Activated CD8-positive, alpha-beta memory T cell treated with anti-CD3 and anti-CD28 coated beads for 24 hours (primary cell): ENCODE results near the gene LYSET.
"Not testable (repeated sequence)": the region's sequence is repeated elsewhere in the genome, so short reads cannot be mapped to it uniquely, and the experiment has no call there.

ENCODE experiments used
- DNase-seq: peaks from one replicate; pipeline ENCODE4 v3.0.0-alpha.2; 2020

The LYSET gene

GRCh38 chr14:93169619-93170018 is 15.5 kb upstream of the LYSET start:
- not testable (repeated sequence) for DNase-seq

GRCh38 chr14:93170141-93170540 is 15.0 kb upstream of the LYSET start:
- not testable (repeated sequence) for DNase-seq

- DNase-seq: no peak
Measured at GRCh38 chr14:93171376-93171775, 13.7 kb upstream of the LYSET start.

- no peak for DNase-seq
Measured at GRCh38 chr14:93173943-93174395, 11.1 kb upstream of the LYSET start.

- DNase-seq: not testable (repeated sequence)
Measured at GRCh38 chr14:93174731-93175130, 10.4 kb upstream of the LYSET start.

GRCh38 chr14:93175492-93175891 is 9.6 kb upstream of the LYSET start:
- DNase-seq: no peak

GRCh38 chr14:93183596-93184317 is 1.4 kb upstream of the LYSET start:
- no peak for DNase-seq

GRCh38 chr14:93185349-93185720 is 218 bp downstream of the LYSET start:
- no peak for DNase-seq

- DNase-seq: no peak
Measured at GRCh38 chr14:93186466-93186865, 1.3 kb downstream of the LYSET start.

GRCh38 chr14:93186956-93187355 is 1.8 kb downstream of the LYSET start:
- DNase-seq: no peak

GRCh38 chr14:93195316-93195999 is 10.3 kb downstream of the LYSET start:
- DNase-seq: no peak

- no peak for DNase-seq
Measured at GRCh38 chr14:93199031-93199430, 13.9 kb downstream of the LYSET start.

GRCh38 chr14:93200553-93200952 is 15.4 kb downstream of the LYSET start:
- no peak for DNase-seq

- DNase-seq: no peak
Measured at GRCh38 chr14:93201155-93201704, 16.1 kb downstream of the LYSET start.

- peak; percentile 93 for DNase-seq
Measured at GRCh38 chr14:93206793-93207467, 21.8 kb downstream of the LYSET start, which contains the start of the genes GON7 and UBR7. GON7 (minus strand) TSS chr14:93207065; CDS start chr14:93207037, 28 bp downstream. UBR7 (plus strand) TSS chr14:93207256; CDS start chr14:93207292, 36 bp downstream.

GRCh38 chr14:93207468-93208308 is 22.6 kb downstream of the LYSET start:
- no peak for DNase-seq

GRCh38 chr14:93212432-93212831 is 27.3 kb downstream of the LYSET start:
- no peak for DNase-seq

GRCh38 chr14:93214598-93214997 is 29.5 kb downstream of the LYSET start:
- DNase-seq: no peak

- DNase-seq: no peak
Measured at GRCh38 chr14:93219103-93219726, 34.1 kb downstream of the LYSET start.

- DNase-seq: no peak
Measured at GRCh38 chr14:93220509-93220908, 35.4 kb downstream of the LYSET start.

- no peak for DNase-seq
Measured at GRCh38 chr14:93223565-93223964, 38.4 kb downstream of the LYSET start.

GRCh38 chr14:93228550-93228949 is 43.4 kb downstream of the LYSET start:
- no peak for DNase-seq
